Liver (tissue), 3 donors: ENCODE measurements around the gene MADCAM1.

Experiments
- GABPA ChIP-seq, 2 donors: IDR thresholded peaks in 1 of 2; conservative IDR thresholded peaks in 1 of 2; 2 replicates each; pipeline ENCODE4 v1.6.1; 2016; ENCODE audit warnings: antibody characterized with exemption in 2 of 2, mild to moderate bottlenecking in 1 of 2, moderate library complexity in 1 of 2
- HNF4A ChIP-seq, 2 donors: conservative IDR thresholded peaks; 2 replicates each; pipeline ENCODE4 v1.6.1; 2016; ENCODE audit warnings: antibody characterized with exemption in 2 of 2, mild to moderate bottlenecking in 2 of 2
- HNF4G ChIP-seq: IDR thresholded peaks from 2 replicates; pipeline ENCODE4 v1.6.1; 2016; ENCODE audit warnings: antibody characterized with exemption
- SP1 ChIP-seq: IDR thresholded peaks from 2 replicates; pipeline ENCODE4 v1.6.1; 2018; ENCODE audit warnings: antibody characterized with exemption, mild to moderate bottlenecking
- TAF1 ChIP-seq: conservative IDR thresholded peaks from 2 replicates; pipeline ENCODE4 v1.6.1; 2016; ENCODE audit warnings: antibody characterized with exemption, mild to moderate bottlenecking
- YY1 ChIP-seq: IDR thresholded peaks from 2 replicates; pipeline ENCODE4 v1.6.1; 2016; ENCODE audit warnings: antibody characterized with exemption, mild to moderate bottlenecking
- TF ChIP-seq, protein P1 (sequence below): fragments of 150-350 bp; IDR thresholded peaks from 2 replicates; pipeline ENCODE4 v1.5.1; 2017; ENCODE audit warnings: improper control_type of control experiment, low read depth, low read length; ENCODE audit not compliant: missing input control
- TF ChIP-seq, protein P2 (sequence below): IDR thresholded peaks from 2 replicates; pipeline ENCODE4 v1.6.1; 2016; ENCODE audit warnings: antibody characterized with exemption, mild to moderate bottlenecking
- TF ChIP-seq, protein P3 (sequence below): IDR thresholded peaks from 2 replicates; pipeline ENCODE4 v1.6.1; 2016; ENCODE audit warnings: antibody characterized with exemption
- donor health status: healthy.
- donor health status: healthy.

DNA sequence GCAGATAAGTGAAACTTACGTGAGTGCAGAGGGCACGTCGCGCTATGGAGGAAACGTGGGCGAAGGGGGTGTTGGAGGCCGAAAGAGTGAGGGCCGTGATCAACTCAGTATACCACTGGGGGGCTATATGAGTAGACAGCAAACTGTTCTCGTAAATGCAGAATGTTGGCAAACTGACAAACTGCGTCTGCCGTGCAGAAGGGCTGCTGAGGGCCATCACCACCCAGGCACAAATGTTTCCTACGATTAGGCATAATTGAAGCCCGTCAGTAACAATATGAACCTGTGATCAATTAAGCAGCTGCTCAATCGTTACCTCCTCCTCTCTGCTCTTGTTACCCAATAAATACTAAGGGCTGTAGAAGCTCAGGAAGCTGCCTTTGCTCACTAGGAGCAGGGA, 17.3 kb upstream of the MADCAM1 start:
- TF ChIP-seq, protein P1, sequence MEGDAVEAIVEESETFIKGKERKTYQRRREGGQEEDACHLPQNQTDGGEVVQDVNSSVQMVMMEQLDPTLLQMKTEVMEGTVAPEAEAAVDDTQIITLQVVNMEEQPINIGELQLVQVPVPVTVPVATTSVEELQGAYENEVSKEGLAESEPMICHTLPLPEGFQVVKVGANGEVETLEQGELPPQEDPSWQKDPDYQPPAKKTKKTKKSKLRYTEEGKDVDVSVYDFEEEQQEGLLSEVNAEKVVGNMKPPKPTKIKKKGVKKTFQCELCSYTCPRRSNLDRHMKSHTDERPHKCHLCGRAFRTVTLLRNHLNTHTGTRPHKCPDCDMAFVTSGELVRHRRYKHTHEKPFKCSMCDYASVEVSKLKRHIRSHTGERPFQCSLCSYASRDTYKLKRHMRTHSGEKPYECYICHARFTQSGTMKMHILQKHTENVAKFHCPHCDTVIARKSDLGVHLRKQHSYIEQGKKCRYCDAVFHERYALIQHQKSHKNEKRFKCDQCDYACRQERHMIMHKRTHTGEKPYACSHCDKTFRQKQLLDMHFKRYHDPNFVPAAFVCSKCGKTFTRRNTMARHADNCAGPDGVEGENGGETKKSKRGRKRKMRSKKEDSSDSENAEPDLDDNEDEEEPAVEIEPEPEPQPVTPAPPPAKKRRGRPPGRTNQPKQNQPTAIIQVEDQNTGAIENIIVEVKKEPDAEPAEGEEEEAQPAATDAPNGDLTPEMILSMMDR, result no peak
- TF ChIP-seq GABPA (IDR thresholded peaks at IDR 0.05 in 1 of 2, conservative IDR thresholded peaks at IDR 0.05 in 1 of 2) (no peak), SP1 (no peak), HNF4G (no peak), TAF1 (no peak), YY1 (no peak), HNF4A (conservative IDR thresholded peaks at IDR 0.05) (no peak)
- TF ChIP-seq, protein P2, sequence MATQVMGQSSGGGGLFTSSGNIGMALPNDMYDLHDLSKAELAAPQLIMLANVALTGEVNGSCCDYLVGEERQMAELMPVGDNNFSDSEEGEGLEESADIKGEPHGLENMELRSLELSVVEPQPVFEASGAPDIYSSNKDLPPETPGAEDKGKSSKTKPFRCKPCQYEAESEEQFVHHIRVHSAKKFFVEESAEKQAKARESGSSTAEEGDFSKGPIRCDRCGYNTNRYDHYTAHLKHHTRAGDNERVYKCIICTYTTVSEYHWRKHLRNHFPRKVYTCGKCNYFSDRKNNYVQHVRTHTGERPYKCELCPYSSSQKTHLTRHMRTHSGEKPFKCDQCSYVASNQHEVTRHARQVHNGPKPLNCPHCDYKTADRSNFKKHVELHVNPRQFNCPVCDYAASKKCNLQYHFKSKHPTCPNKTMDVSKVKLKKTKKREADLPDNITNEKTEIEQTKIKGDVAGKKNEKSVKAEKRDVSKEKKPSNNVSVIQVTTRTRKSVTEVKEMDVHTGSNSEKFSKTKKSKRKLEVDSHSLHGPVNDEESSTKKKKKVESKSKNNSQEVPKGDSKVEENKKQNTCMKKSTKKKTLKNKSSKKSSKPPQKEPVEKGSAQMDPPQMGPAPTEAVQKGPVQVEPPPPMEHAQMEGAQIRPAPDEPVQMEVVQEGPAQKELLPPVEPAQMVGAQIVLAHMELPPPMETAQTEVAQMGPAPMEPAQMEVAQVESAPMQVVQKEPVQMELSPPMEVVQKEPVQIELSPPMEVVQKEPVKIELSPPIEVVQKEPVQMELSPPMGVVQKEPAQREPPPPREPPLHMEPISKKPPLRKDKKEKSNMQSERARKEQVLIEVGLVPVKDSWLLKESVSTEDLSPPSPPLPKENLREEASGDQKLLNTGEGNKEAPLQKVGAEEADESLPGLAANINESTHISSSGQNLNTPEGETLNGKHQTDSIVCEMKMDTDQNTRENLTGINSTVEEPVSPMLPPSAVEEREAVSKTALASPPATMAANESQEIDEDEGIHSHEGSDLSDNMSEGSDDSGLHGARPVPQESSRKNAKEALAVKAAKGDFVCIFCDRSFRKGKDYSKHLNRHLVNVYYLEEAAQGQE, result no peak
- TF ChIP-seq, protein P3, sequence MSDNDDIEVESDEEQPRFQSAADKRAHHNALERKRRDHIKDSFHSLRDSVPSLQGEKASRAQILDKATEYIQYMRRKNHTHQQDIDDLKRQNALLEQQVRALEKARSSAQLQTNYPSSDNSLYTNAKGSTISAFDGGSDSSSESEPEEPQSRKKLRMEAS, result no peak
